Naive B cell (primary cell): ENCODE results near the gene NUPR2. TPM values are rescaled to one million over a fixed set of nuclear protein-coding genes. Genes with fewer than 3 reads are reported as not detected.
"Not testable (repeated sequence)": the region's sequence is repeated elsewhere in the genome, so short reads cannot be mapped to it uniquely, and the experiment has no call there.

Experiments used
- ATAC-seq, 2 donors: fragments of 150-1000 bp; cut with Tn5 transposase; 2 replicates each; pipeline ENCODE4 v1.10.0; 2021; ENCODE audit warnings: low read depth in 2 of 2, mild to moderate bottlenecking in 2 of 2, moderate library complexity in 2 of 2
- DNase-seq: peaks from one replicate; pipeline ENCODE4 v3.0.0; 2022
- H3K27ac Mint-ChIP-seq, 6 donors: one replicate each; pipeline ENCODE4 v1.8.0; 2020 to 2022; ENCODE audit warnings: mild to moderate bottlenecking in 6 of 6, mixed read lengths in 6 of 6, moderate library complexity in 5 of 6, inconsistent platforms in 2 of 6
- H3K27me3 Mint-ChIP-seq, 3 donors: one replicate each; pipeline ENCODE4 v1.8.0; 2021 to 2022; ENCODE audit warnings: mixed read lengths in 3 of 3, mild to moderate bottlenecking in 1 of 3
- H3K36me3 Mint-ChIP-seq, 2 donors: one replicate each; pipeline ENCODE4 v1.8.0; 2020 to 2022; ENCODE audit warnings: mixed read lengths in 2 of 2, inconsistent platforms in 1 of 2, mild to moderate bottlenecking in 1 of 2
- H3K4me1 Mint-ChIP-seq, 3 donors: one replicate each; pipeline ENCODE4 v1.8.0; 2020 to 2022; ENCODE audit warnings: mixed read lengths in 3 of 3, inconsistent platforms in 1 of 3, mild to moderate bottlenecking in 1 of 3, moderate library complexity in 1 of 3
- H3K4me3 Mint-ChIP-seq, 8 donors: one replicate each; pipeline ENCODE4 v1.8.0; 2020 to 2022; ENCODE audit warnings: mild to moderate bottlenecking in 8 of 8, mixed read lengths in 8 of 8, moderate library complexity in 8 of 8, inconsistent platforms in 2 of 8
- H3K9me3 Mint-ChIP-seq, 7 donors: one replicate each; pipeline ENCODE4 v1.8.0; 2020 to 2022; ENCODE audit warnings: mixed read lengths in 7 of 7, mild to moderate bottlenecking in 5 of 7, inconsistent platforms in 2 of 7, moderate library complexity in 1 of 7
- polyA plus RNA-seq, 6 donors: library from polyadenylated mRNA; unstranded; fragments of 300-500 nt; fragmentation: Illumina TruSeq; gene quantifications; one replicate each; pipeline ENCODE4 v1.2.3, GENCODE V29; 2021; ENCODE audit warnings: low read depth in 6 of 6

The NUPR2 gene
- polyA plus RNA-seq, 6 donors from 2014 or later = not detected

- H3K27me3 Mint-ChIP-seq, H3K9me3 Mint-ChIP-seq, DNase-seq, ATAC-seq: not testable (repeated sequence)
- peak overlapping the region in 1 of 6 donors; percentile 69 for H3K27ac Mint-ChIP-seq
- H3K4me1 Mint-ChIP-seq = peaks cover 23 to 43% (median 36%) of the 10 kb centered on the region in 3 donors
- peaks cover 10 to 33% of the 10 kb centered on the region in 2 donors for H3K36me3 Mint-ChIP-seq
- H3K4me3 Mint-ChIP-seq = peak overlapping the region in 3 of 8 donors; percentile 12 to 79 (median 59)
Measured at GRCh38 chr7:56104138-56104537, 12.1 kb downstream of the NUPR2 start.

GRCh38 chr7:56099653-56100052 lies 16.6 kb downstream of the NUPR2 start:
- Mint-ChIP-seq H3K4me1 (peaks cover 0 to 10% (median 5%) of the 10 kb centered on the region in 3 donors), H3K4me3 (no peak overlapping the region), H3K27ac (no peak overlapping the region), H3K27me3 (no peaks in the 10 kb centered on the region), H3K36me3 (peaks cover 10 to 12% of the 10 kb centered on the region in 2 donors), H3K9me3 (no peaks in the 10 kb centered on the region)
- DNase-seq (no peak), ATAC-seq (no peak)

GRCh38 chr7:56098187-56099008 lies 17.8 kb downstream of the NUPR2 start:
- peaks cover 6 to 12% of the 10 kb centered on the region in 2 donors for H3K36me3 Mint-ChIP-seq
- not testable (repeated sequence) for H3K27ac Mint-ChIP-seq, H3K4me1 Mint-ChIP-seq, H3K4me3 Mint-ChIP-seq, ATAC-seq, H3K9me3 Mint-ChIP-seq, DNase-seq, H3K27me3 Mint-ChIP-seq

DNA sequence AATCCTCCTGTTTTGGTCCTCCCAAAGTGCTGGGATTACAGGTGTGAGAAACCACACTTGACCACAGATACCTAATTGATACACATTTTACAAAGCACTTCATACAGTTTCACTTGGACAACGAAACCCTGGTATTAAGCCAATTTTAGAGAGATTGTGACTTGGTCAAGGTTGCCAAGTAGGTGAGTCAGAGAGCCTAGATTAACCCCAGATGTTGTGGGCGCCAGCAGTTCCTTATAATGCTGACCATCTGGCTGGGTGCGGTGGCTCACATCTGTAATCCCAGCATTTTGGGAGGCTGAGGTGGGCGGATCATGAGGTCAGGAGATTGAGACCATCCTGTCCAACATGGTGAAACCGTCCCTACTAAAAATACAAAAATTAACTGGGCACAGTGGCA lies 18.5 kb downstream of the NUPR2 start:
- no peak overlapping the region for H3K27ac Mint-ChIP-seq
- no peaks in the 10 kb centered on the region for H3K27me3 Mint-ChIP-seq
- DNase-seq = no peak
- peaks cover 6 to 12% of the 10 kb centered on the region in 2 donors for H3K36me3 Mint-ChIP-seq
- H3K4me3 Mint-ChIP-seq = no peak overlapping the region
- no peaks in the 10 kb centered on the region for H3K9me3 Mint-ChIP-seq
- H3K4me1 Mint-ChIP-seq = peaks cover 0 to 5% (median 3%) of the 10 kb centered on the region in 3 donors
- ATAC-seq = no peak

DNA sequence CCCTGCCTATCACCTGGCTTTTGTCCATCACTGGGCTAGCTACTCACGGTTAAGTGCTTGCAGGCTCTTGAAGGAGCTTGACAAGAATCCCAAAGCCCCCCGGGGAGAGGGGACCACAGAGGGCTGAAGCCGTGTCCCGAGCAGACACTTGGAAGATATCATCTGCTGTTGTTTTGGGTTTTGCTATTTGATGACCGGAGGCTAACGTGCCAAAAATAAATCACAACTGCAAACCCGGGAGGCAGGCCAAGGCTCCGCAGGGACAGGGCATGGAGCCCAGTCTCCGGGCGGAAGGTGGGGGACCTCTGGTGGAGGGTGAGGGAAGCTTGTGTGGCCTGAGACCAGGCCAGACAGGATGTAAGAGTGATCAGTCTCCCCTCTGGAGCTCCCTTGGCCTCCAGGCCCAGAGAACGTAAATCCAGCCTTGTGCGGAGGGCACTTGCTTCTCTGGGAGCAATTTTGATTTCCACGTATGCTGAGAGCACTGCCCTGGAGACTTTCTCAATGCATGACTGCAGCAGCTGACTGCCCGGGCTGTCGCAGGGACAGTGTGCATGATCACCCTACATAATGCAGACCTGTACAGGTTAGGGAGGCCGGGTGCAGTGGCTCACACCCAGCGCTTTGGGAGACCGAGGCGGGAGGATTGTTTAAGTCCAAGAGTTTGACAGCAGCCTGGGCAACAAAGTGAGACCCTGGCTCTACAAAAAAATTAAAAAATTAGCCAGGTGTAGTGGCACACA lies 23.3 kb downstream of the NUPR2 start, which contains the start of gene PHKG1:
Gene PHKG1, minus strand, starts transcription at position 164 of the 743 bp plus-strand sequence. CDS start 4,011 bp downstream, outside the sequence.
- DNase-seq (no peak), ATAC-seq (no peak)
- Mint-ChIP-seq H3K27me3 (no peaks in the 10 kb centered on the region), H3K4me1 (no peaks in the 10 kb centered on the region), H3K9me3 (no peaks in the 10 kb centered on the region), H3K36me3 (no peaks in the 10 kb centered on the region), H3K4me3 (peak within 1 kb of the TSS in 1 of 8 donors; percentile 47), H3K27ac (peak within 1 kb of the TSS in 5 of 6 donors; percentile 7 to 54 (median 29))

GRCh38 chr7:56092388-56092787 lies 23.8 kb downstream of the NUPR2 start:
- H3K9me3 Mint-ChIP-seq, H3K4me1 Mint-ChIP-seq, DNase-seq, ATAC-seq, H3K36me3 Mint-ChIP-seq, H3K27me3 Mint-ChIP-seq, H3K4me3 Mint-ChIP-seq: not testable (repeated sequence)
- peak overlapping the region in 2 of 6 donors; percentile 7 to 26 for H3K27ac Mint-ChIP-seq

- Mint-ChIP-seq H3K4me3 (no peak overlapping the region), H3K27ac (peak overlapping the region in 2 of 6 donors; percentile 7 to 47)
Measured at GRCh38 chr7:56091591-56091990, 24.6 kb downstream of the NUPR2 start.

GRCh38 chr7:56087445-56087844 lies 28.8 kb downstream of the NUPR2 start:
- Mint-ChIP-seq H3K36me3 (no peaks in the 10 kb centered on the region), H3K4me1 (no peaks in the 10 kb centered on the region), H3K4me3 (no peak overlapping the region), H3K27ac (no peak overlapping the region), H3K9me3 (no peaks in the 10 kb centered on the region), H3K27me3 (no peaks in the 10 kb centered on the region)
- no peak for ATAC-seq
- DNase-seq = no peak

More at GRCh38 chr7:56091591-56091990, 24.6 kb downstream of the NUPR2 start:
- no peak for ATAC-seq
- Mint-ChIP-seq H3K4me1 (no peaks in the 10 kb centered on the region), H3K9me3 (no peaks in the 10 kb centered on the region), H3K27me3 (no peaks in the 10 kb centered on the region), H3K36me3 (no peaks in the 10 kb centered on the region)
- no peak for DNase-seq

GRCh38 chr7:56086761-56087160 lies 29.5 kb downstream of the NUPR2 start:
- H3K9me3 Mint-ChIP-seq = no peaks in the 10 kb centered on the region
- DNase-seq (no peak), ATAC-seq (no peak)
- no peak overlapping the region for H3K4me3 Mint-ChIP-seq
- H3K4me1 Mint-ChIP-seq = no peaks in the 10 kb centered on the region
- no peaks in the 10 kb centered on the region for H3K27me3 Mint-ChIP-seq
- H3K27ac Mint-ChIP-seq = no peak overlapping the region
- H3K36me3 Mint-ChIP-seq = no peaks in the 10 kb centered on the region

GRCh38 chr7:56083150-56083785 lies 32.9 kb downstream of the NUPR2 start:
- ATAC-seq (no peak), DNase-seq (no peak)
- H3K36me3 Mint-ChIP-seq = peaks cover 0 to 8% of the 10 kb centered on the region in 2 donors
- peak overlapping the region in 1 of 6 donors; percentile 58 for H3K27ac Mint-ChIP-seq
- no peaks in the 10 kb centered on the region for H3K4me1 Mint-ChIP-seq
- no peaks in the 10 kb centered on the region for H3K27me3 Mint-ChIP-seq
- H3K9me3 Mint-ChIP-seq = no peaks in the 10 kb centered on the region
- no peak overlapping the region for H3K4me3 Mint-ChIP-seq

DNA sequence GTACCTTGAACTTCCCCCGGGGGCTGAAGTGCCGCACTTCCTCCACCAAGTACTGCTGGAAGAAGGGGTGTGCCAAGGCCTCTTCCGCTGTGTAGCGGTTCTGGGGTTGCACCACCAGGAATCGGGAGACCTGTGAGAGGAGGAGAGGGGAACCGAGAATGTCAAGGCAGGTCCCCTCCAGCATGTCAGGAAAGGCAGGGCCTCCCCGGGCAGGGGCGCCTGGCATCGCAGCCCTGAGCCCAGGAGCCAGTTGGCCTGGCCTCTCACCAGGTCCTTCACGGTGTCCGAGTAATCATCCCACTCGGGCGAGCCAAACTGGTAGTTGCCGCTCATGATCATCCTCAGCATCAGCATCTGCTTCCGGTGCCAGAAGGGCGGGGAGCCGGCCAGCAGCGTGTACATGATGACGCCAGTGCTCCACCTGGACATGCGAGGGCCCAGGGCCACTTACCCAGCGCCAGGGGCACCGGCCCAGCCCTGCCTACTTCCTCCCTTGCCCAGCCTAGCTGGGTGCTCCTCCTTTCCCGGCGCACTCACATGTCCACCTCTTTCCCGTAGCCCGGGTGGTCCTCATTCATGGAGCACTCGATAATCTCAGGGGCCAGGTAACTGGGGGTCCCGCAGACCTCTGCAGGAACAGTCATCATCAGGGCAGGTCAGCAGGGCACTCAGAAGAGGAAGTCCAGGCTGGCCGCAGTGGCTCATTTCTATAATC lies 34.4 kb downstream of the NUPR2 start:
- no peak for DNase-seq
- Mint-ChIP-seq H3K27me3 (no peaks in the 10 kb centered on the region), H3K4me3 (no peak overlapping the region), H3K4me1 (no peaks in the 10 kb centered on the region), H3K9me3 (no peaks in the 10 kb centered on the region), H3K27ac (peak overlapping the region in 2 of 6 donors; percentile 76 to 83), H3K36me3 (peaks cover 0 to 8% of the 10 kb centered on the region in 2 donors)
- ATAC-seq = no peak

GRCh38 chr7:56080726-56081435 lies 35.3 kb downstream of the NUPR2 start:
- not testable (repeated sequence) for H3K4me3 Mint-ChIP-seq, DNase-seq, H3K36me3 Mint-ChIP-seq, H3K9me3 Mint-ChIP-seq, H3K27me3 Mint-ChIP-seq, ATAC-seq, H3K4me1 Mint-ChIP-seq
- H3K27ac Mint-ChIP-seq = peak overlapping the region in 1 of 6 donors; percentile 28
